ENCODE data around the gene STH. TPM values are rescaled to one million over a fixed set of nuclear protein-coding genes. Genes with fewer than 3 reads are reported as not detected.

STH gene
- total RNA-seq, 1 donor from 2014 or later = not detected

GRCh38 chr17:45958307-45958706, 40.7 kb upstream of the STH start:
- Histone ChIP-seq H3K4me1 (no peaks in the 10 kb centered on the region), H3K27ac (no peak overlapping the region), H3K4me3 (no peak overlapping the region), H3K27me3 (ENCODE audit: low read depth) (no peaks in the 10 kb centered on the region), H3K36me3 (no peaks in the 10 kb centered on the region), H3K9me3 (no peaks in the 10 kb centered on the region)
- TF ChIP-seq CTCF (IDR thresholded peaks at IDR 0.05) = no peak
- intact Hi-C loops (cut with DNase I) = no loop called here
- ATAC-seq (no peak), DNase-seq (no peak)

GRCh38 chr17:45958994-45959665, 39.9 kb upstream of the STH start:
- intact Hi-C loops (cut with DNase I) = no loop called here
- no peak overlapping the region for H3K4me3 ChIP-seq
- TF ChIP-seq CTCF (IDR thresholded peaks at IDR 0.05) = no peak
- ATAC-seq (no peak), DNase-seq (no peak)
- no peaks in the 10 kb centered on the region for H3K9me3 ChIP-seq
- H3K27me3 ChIP-seq (ENCODE audit: low read depth) = no peaks in the 10 kb centered on the region
- no peaks in the 10 kb centered on the region for H3K36me3 ChIP-seq
- no peaks in the 10 kb centered on the region for H3K4me1 ChIP-seq
- H3K27ac ChIP-seq = no peak overlapping the region

- Histone ChIP-seq H3K4me3 (no peak overlapping the region), H3K27ac (no peak overlapping the region), H3K27me3 (ENCODE audit: low read depth) (no peaks in the 10 kb centered on the region), H3K4me1 (no peaks in the 10 kb centered on the region), H3K36me3 (no peaks in the 10 kb centered on the region), H3K9me3 (no peaks in the 10 kb centered on the region)
- DNase-seq (no peak), ATAC-seq (no peak)
- no peak for TF ChIP-seq CTCF (IDR thresholded peaks at IDR 0.05)
- intact Hi-C loops (cut with DNase I) = no loop called here
Measured at GRCh38 chr17:45960311-45960710, 38.7 kb upstream of the STH start.

GRCh38 chr17:45961206-45961605, 37.8 kb upstream of the STH start:
- no peaks in the 10 kb centered on the region for H3K36me3 ChIP-seq
- no peaks in the 10 kb centered on the region for H3K9me3 ChIP-seq
- TF ChIP-seq CTCF (IDR thresholded peaks at IDR 0.05) = no peak
- no peaks in the 10 kb centered on the region for H3K27me3 ChIP-seq (ENCODE audit: low read depth)
- H3K4me3 ChIP-seq = no peak overlapping the region
- DNase-seq (no peak), ATAC-seq (no peak)
- intact Hi-C loops (cut with DNase I) = no loop called here
- no peaks in the 10 kb centered on the region for H3K4me1 ChIP-seq
- H3K27ac ChIP-seq = no peak overlapping the region

GRCh38 chr17:45962221-45962972, 36.7 kb upstream of the STH start:
- TF ChIP-seq CTCF (IDR thresholded peaks at IDR 0.05) = no peak
- H3K27me3 ChIP-seq (ENCODE audit: low read depth) = peaks cover 5% of the 10 kb centered on the region
- intact Hi-C loops (cut with DNase I) = no loop called here
- no peaks in the 10 kb centered on the region for H3K36me3 ChIP-seq
- ATAC-seq (no peak), DNase-seq (no peak)
- no peak overlapping the region for H3K27ac ChIP-seq
- H3K9me3 ChIP-seq = no peaks in the 10 kb centered on the region
- no peaks in the 10 kb centered on the region for H3K4me1 ChIP-seq
- no peak overlapping the region for H3K4me3 ChIP-seq
